ENCODE data around the gene PDGFRA.

Gene PDGFRA

GRCh38 chr4:54218736-54219135 lies 10.4 kb upstream of the PDGFRA start:
- H3K27ac Mint-ChIP-seq = no peak overlapping the region
- no peaks in the 10 kb centered on the region for H3K9me3 Mint-ChIP-seq
- H3K36me3 Mint-ChIP-seq = no peaks in the 10 kb centered on the region
- peaks cover 4% of the 10 kb centered on the region for H3K4me1 Mint-ChIP-seq
- no peak overlapping the region for H3K4me3 Mint-ChIP-seq
- H3K27me3 Mint-ChIP-seq = peaks cover 44% of the 10 kb centered on the region
- no peak for ATAC-seq

- no peaks in the 10 kb centered on the region for H3K36me3 Mint-ChIP-seq
- no peaks in the 10 kb centered on the region for H3K9me3 Mint-ChIP-seq
- H3K4me1 Mint-ChIP-seq = peaks cover 35% of the 10 kb centered on the region
- no peak overlapping the region for H3K27ac Mint-ChIP-seq
- H3K4me3 Mint-ChIP-seq = no peak overlapping the region
- peaks cover 84% of the 10 kb centered on the region for H3K27me3 Mint-ChIP-seq
- ATAC-seq = no peak
Observed at GRCh38 chr4:54224996-54225597, 4.0 kb upstream of the PDGFRA start.

GRCh38 chr4:54225598-54226403 lies 3.3 kb upstream of the PDGFRA start:
- no peak for ATAC-seq
- Mint-ChIP-seq H3K9me3 (no peaks in the 10 kb centered on the region), H3K4me3 (peak overlapping the region; percentile 59), H3K27ac (no peak overlapping the region), H3K27me3 (peaks cover 85% of the 10 kb centered on the region), H3K4me1 (peaks cover 40% of the 10 kb centered on the region), H3K36me3 (no peaks in the 10 kb centered on the region)

DNA sequence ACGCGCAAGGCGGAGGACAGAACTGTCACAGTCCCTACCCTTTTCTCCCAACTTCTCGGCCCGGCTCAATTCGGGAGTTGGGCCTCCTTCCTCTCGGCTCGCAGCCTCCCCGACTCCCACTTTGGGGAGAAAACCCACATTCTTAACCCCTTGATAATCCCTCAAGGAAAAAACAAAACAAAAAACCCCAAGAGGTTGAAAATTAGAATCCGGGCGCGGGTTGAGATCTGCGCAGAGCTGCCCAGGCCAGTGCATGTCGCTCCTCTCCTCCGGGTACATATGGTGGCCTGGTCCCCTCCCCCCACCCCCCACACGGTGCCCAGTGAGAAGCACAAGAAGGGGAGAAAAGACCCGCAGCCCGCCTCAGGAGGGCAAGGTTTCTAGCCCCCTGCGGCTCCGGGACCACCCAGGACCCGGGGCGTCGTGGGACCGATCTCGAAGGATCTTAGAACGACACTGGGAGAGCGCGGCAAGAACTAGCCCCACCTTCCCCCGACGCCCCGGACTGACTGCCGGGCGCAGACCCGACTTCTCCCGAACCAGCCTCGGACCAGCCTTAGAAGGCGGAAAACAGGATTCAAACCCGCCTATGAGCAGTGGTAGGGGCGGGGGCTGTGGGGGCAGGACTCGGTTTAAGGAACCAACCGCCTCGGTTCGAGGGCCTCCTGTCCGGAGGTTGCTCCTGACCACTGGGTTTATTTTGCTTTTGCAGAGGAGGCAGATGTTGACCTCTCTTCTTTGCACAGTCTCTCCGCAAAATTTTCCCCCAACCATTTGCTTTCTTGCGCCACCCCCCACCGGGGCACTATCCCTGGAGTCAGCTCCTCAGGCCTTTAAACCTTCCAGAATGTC lies 2.5 kb upstream of the PDGFRA start:
- Mint-ChIP-seq H3K27me3 (peaks cover 94% of the 10 kb centered on the region), H3K4me1 (peaks cover 46% of the 10 kb centered on the region), H3K9me3 (no peaks in the 10 kb centered on the region), H3K4me3 (peak overlapping the region; percentile 62), H3K27ac (no peak overlapping the region), H3K36me3 (no peaks in the 10 kb centered on the region)
- no peak for ATAC-seq

GRCh38 chr4:54227256-54228055 lies 1.6 kb upstream of the PDGFRA start:
- Mint-ChIP-seq H3K9me3 (no peaks in the 10 kb centered on the region), H3K4me1 (peaks cover 53% of the 10 kb centered on the region), H3K27me3 (peaks cover 99% of the 10 kb centered on the region), H3K27ac (no peak overlapping the region), H3K36me3 (no peaks in the 10 kb centered on the region), H3K4me3 (peak overlapping the region; percentile 62)
- no peak for ATAC-seq

GRCh38 chr4:54228056-54228527 lies 1.0 kb upstream of the PDGFRA start:
- Mint-ChIP-seq H3K4me1 (peaks cover 55% of the 10 kb centered on the region), H3K27ac (no peak overlapping the region), H3K9me3 (no peaks in the 10 kb centered on the region), H3K4me3 (peak overlapping the region; percentile 18), H3K27me3 (peaks cover 95% of the 10 kb centered on the region), H3K36me3 (no peaks in the 10 kb centered on the region)
- ATAC-seq = no peak

- Mint-ChIP-seq H3K9me3 (no peaks in the 10 kb centered on the region), H3K27ac (no peak overlapping the region), H3K4me1 (peaks cover 59% of the 10 kb centered on the region), H3K4me3 (no peak overlapping the region), H3K27me3 (peaks cover 96% of the 10 kb centered on the region), H3K36me3 (no peaks in the 10 kb centered on the region)
- ATAC-seq = no peak
Observed at GRCh38 chr4:54228546-54228945, 547 bp upstream of the PDGFRA start.

DNA sequence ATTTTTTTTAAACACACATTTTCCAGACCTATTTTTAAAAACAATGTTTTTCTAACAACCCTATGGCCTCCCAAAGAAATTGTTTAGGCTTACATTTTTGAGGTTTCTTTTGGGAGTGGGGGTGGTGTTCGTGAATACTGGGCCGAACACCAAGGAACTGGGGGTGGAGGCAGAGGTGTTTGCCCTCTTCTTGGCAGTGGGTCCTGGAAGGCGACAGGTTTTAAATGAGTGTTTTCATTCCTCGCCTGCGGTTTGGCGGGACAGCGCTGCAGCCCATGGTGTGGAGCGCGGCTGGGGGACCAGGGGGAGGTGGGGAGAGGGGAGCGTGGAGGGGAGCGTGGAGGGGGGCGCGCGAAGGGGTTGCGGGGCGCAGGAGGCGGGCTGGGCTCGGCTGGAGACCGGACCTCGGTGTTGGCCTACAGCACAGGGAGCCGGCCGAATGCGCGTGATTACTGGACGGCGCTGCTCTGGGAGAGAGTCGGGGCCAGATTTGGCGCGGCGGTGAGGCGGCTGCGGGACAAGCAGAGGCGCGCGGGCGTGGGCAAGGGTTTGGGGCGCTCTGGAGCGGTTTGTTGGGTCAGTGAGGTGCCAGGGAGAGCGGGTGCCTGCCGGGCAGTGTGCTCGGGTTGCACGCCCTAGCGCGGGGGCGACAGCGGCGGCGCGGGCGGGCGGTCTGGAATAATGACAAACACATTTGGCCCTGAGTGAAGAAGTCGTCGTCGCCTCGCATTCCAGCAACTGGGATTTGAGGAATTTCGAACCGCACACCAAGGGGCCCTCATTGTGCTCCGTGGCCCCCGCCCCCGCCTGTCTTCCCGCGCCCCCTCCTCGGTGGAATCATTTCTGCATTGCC lies 764 bp downstream of the PDGFRA start:
- H3K4me3 Mint-ChIP-seq = no peak overlapping the region
- H3K27me3 Mint-ChIP-seq = peaks cover 95% of the 10 kb centered on the region
- no peak overlapping the region for H3K27ac Mint-ChIP-seq
- no peaks in the 10 kb centered on the region for H3K36me3 Mint-ChIP-seq
- no peak for ATAC-seq
- H3K9me3 Mint-ChIP-seq = no peaks in the 10 kb centered on the region
- peaks cover 68% of the 10 kb centered on the region for H3K4me1 Mint-ChIP-seq

DNA sequence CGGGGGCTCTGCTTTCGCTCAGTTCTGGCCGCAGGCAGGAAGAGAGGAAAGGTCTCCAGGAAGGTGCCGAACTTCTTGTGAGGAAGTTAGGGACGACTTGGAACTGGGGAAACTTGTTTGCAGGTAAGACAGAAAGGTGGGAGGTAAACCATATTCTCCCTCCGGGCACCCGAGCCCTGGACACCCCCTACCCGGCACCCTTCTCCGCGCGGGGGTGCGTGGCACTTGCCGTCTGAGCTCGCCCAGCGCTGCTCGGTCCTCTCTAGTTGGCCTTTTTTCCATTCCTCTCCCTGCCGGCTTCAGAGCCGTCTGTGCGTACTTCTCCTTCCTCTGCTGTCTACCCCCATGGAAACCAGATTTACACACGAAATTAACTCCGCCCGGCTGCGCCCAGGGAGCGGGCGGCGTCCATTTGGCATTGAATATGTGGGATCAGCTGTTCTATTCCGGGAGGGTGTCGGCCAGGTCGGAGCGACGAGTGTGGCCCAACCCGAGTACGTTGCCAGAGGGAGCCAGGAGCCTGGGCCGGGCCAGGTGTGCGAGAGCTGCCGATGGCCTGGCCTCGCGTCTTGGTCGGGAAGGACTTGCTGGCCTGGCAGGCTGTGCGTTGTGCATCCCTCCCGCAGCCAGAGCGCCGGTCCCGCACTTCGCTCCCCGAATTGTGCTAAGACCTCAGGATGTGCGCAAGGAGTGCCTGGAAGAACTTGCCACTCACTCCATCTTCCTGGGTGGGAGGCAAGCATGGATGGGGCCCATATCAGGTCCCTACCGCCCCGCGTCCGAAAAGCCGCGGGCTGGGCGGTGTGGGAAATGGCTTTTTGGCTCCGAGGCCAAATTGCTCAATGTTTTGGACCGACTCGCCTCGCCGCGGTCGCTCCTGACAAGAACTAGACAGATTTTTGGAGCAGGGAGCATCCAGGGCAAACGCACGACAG lies 1.7 kb downstream of the PDGFRA start:
- Mint-ChIP-seq H3K9me3 (no peaks in the 10 kb centered on the region), H3K27ac (no peak overlapping the region), H3K4me3 (no peak overlapping the region), H3K36me3 (no peaks in the 10 kb centered on the region), H3K27me3 (peaks cover 95% of the 10 kb centered on the region), H3K4me1 (peaks cover 65% of the 10 kb centered on the region)
- ATAC-seq = no peak

GRCh38 chr4:54231419-54231767 lies 2.3 kb downstream of the PDGFRA start:
- peak overlapping the region; percentile 29 for H3K4me3 Mint-ChIP-seq
- H3K4me1 Mint-ChIP-seq = peaks cover 58% of the 10 kb centered on the region
- no peaks in the 10 kb centered on the region for H3K36me3 Mint-ChIP-seq
- H3K27me3 Mint-ChIP-seq = peaks cover 94% of the 10 kb centered on the region
- H3K27ac Mint-ChIP-seq = no peak overlapping the region
- no peak for ATAC-seq
- H3K9me3 Mint-ChIP-seq = no peaks in the 10 kb centered on the region

DNA sequence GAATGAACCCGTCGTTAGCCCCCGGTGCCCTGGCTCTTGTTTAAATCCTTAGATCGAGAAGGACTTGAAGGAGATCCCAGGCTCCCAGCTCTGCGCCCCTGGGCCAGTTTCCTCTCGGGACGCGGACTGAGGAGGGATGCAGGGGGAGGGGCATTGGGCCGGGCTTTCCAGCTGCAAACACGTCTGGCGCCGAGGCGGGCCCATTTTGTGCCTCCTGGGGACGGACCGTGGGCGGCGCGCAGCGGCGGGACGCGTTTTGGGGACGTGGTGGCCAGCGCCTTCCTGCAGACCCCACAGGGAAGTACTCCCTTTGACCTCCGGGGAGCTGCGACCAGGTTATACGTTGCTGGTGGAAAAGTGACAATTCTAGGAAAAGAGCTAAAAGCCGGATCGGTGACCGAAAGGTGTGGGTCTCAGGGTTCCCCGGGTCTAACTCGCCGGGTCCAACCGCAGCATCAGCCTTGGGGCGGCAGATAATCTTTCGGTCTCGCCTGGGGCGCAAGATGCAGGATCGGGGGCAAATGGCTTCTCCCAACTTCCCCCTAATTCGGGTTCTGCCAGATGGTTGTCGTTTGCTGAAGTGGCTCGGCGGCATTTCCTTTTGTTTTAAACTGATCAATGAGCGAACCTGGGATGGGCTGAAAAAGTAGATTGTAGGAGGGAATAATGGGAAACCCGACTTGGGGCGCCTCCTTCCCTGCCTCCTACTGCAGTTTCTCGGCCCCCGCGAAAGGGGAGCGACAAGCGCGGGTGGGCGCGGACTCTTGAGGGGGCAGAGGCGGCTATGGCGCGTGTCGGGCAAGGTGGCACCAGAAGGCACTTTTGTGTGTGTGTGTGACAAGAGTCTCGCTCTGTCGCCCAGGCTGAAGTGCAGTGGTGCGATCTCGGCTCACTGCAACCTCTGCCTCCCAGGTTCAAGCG lies 2.9 kb downstream of the PDGFRA start:
- peaks cover 88% of the 10 kb centered on the region for H3K27me3 Mint-ChIP-seq
- H3K4me1 Mint-ChIP-seq = peaks cover 52% of the 10 kb centered on the region
- no peaks in the 10 kb centered on the region for H3K36me3 Mint-ChIP-seq
- no peaks in the 10 kb centered on the region for H3K9me3 Mint-ChIP-seq
- H3K27ac Mint-ChIP-seq = no peak overlapping the region
- peak overlapping the region; percentile 48 for H3K4me3 Mint-ChIP-seq
- no peak for ATAC-seq

DNA sequence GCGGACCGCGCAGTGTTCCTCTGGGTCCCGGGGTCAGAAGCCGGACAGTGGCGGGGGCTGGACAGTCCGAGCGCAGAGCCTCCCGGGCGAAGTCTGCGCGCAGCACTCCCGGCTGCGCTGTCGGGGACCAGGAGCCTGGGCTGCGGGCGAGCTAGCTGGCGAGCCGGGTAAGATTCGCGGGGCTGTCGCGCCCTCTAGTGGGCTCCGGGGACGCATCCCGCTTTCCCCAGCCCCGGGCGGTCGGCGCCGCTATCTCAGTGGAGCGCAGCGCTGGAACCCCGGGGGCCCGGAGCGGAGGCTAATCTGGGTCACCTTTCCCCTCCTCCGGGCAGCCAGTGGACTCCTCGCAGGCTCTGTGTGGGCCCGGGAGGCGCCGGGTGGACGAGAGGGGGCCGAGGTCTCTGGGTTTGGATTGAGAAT lies 4.2 kb downstream of the PDGFRA start:
- Mint-ChIP-seq H3K27ac (no peak overlapping the region), H3K27me3 (peaks cover 75% of the 10 kb centered on the region), H3K4me3 (peak overlapping the region; percentile 66), H3K36me3 (no peaks in the 10 kb centered on the region), H3K4me1 (peaks cover 39% of the 10 kb centered on the region), H3K9me3 (no peaks in the 10 kb centered on the region)
- peak; percentile 88 for ATAC-seq

Data from stimulated activated memory B cell treated with anti-CD40 and anti-IgM and Interleukin-4, amounts not matched to agents 10 μg/mL and 1 μg/mL and 100 μg/mL, for 72 hours (primary cell).